Calu3 (cell line): ENCODE results near the gene ARHGDIG. TPM values are rescaled to one million over a fixed set of nuclear protein-coding genes. Genes with fewer than 3 reads are reported as not detected.

ENCODE experiments used
- BruUV-seq: library from RNA; stranded (reverse); fragments of 400-500 nt; replicated peaks from 2 replicates; lab custom pipeline; 2021; lab: Mats Ljungman, UMichigan
- CTCF ChIA-PET: fragments of 300-600 bp; sonication (Branson Sonifier 250); formaldehyde crosslinking; loops from one replicate; lab custom pipeline; 2022; ENCODE audit warnings: antibody characterized with exemption; lab: Charles Lee
- DNase-seq: peaks from one replicate; pipeline ENCODE4 v3.0.0; 2022
- H3K27ac Mint-ChIP-seq: one replicate; pipeline ENCODE4 v1.8.0; 2022; ENCODE audit warnings: mixed read lengths; ENCODE audit not compliant: unreplicated experiment
- H3K27me3 Mint-ChIP-seq: one replicate; pipeline ENCODE4 v1.8.0; 2022; ENCODE audit warnings: mixed read lengths; ENCODE audit not compliant: unreplicated experiment
- H3K36me3 Mint-ChIP-seq: one replicate; pipeline ENCODE4 v1.8.0; 2022; ENCODE audit warnings: mild to moderate bottlenecking, moderate library complexity, mixed read lengths; ENCODE audit not compliant: insufficient read depth, unreplicated experiment
- H3K4me1 Mint-ChIP-seq: one replicate; pipeline ENCODE4 v1.8.0; 2022; ENCODE audit warnings: mild to moderate bottlenecking, low read depth, mixed read lengths; ENCODE audit not compliant: unreplicated experiment
- H3K4me3 Mint-ChIP-seq: one replicate; pipeline ENCODE4 v1.8.0; 2022; ENCODE audit warnings: mild to moderate bottlenecking, low read depth, moderate library complexity, mixed read lengths; ENCODE audit not compliant: unreplicated experiment
- H3K9me3 Mint-ChIP-seq: one replicate; pipeline ENCODE4 v1.8.0; 2022; ENCODE audit warnings: low read depth, mixed read lengths; ENCODE audit not compliant: unreplicated experiment
- CTCF ChIP-seq: fragments of 200-600 bp; IDR thresholded peaks from one replicate; pipeline ENCODE4 v1.8.0; 2022; ENCODE audit warnings: antibody characterized with exemption; ENCODE audit not compliant: unreplicated experiment
- intact Hi-C: fragments of 100-400 bp; cut with micrococcal nuclease; formaldehyde crosslinking; loops from one replicate; pipeline ENCODE4 v1.10.0; 2022; ENCODE audit not compliant: unreplicated experiment
- total RNA-seq: library from RNA; stranded (reverse); gene quantifications from 2 replicates; pipeline ENCODE4 v1.2.3, GENCODE V29; 2022

ARHGDIG gene
- total RNA-seq, 1 experiment from 2014 or later = not detected

DNA sequence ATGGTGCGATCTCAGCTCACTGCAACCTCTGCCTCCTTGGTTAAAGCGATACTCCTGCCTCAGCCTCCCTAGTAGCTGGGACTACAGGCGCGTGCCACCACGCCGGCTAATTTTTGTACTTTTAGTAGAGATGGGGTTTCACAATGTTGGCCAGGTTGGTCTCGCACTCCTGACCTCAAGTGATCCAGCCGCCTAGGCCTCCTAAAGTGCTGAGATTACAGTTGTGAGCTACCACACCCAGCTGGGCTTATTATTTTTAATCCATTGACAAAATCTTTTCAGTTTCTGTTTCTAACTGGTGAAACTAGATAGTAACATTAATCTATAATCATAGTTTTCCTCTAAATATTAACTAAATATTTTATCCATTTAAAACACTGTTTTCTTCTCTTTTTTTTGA lies 39.8 kb upstream of the ARHGDIG start:
- Mint-ChIP-seq H3K27me3 (no peaks in the 10 kb centered on the region), H3K4me1 (no peaks in the 10 kb centered on the region), H3K36me3 (peaks cover 11% of the 10 kb centered on the region), H3K4me3 (no peak overlapping the region), H3K9me3 (no peaks in the 10 kb centered on the region), H3K27ac (no peak overlapping the region)
- CTCF ChIA-PET = interaction anchor here (0.7 kb wide), 2 partner anchors 12 to 31 kb away, joined by 3 to 5 read pairs; no protein-coding TSS in a partner anchor
- DNase-seq = no peak
- intact Hi-C loops = no loop called here
- no TSS peak for BruUV-seq
- no peak for TF ChIP-seq CTCF

GRCh38 chr16:242281-242680 lies 38.1 kb upstream of the ARHGDIG start:
- intact Hi-C loops = no loop called here
- no peaks in the 10 kb centered on the region for H3K9me3 Mint-ChIP-seq
- CTCF ChIA-PET = no interaction called here
- BruUV-seq = no TSS peak
- no peaks in the 10 kb centered on the region for H3K27me3 Mint-ChIP-seq
- no peak overlapping the region for H3K27ac Mint-ChIP-seq
- no peak for TF ChIP-seq CTCF
- no peaks in the 10 kb centered on the region for H3K4me1 Mint-ChIP-seq
- H3K36me3 Mint-ChIP-seq = peaks cover 6% of the 10 kb centered on the region
- H3K4me3 Mint-ChIP-seq = no peak overlapping the region
- no peak for DNase-seq

- H3K4me3 Mint-ChIP-seq = no peak overlapping the region
- no peaks in the 10 kb centered on the region for H3K27me3 Mint-ChIP-seq
- CTCF ChIA-PET = interaction anchor here (0.6 kb wide), 2 partner anchors 109 to 310 kb away, joined by 3 read pairs; partner anchors contain the start of gene AXIN1
- no peaks in the 10 kb centered on the region for H3K9me3 Mint-ChIP-seq
- BruUV-seq = no TSS peak
- no peaks in the 10 kb centered on the region for H3K4me1 Mint-ChIP-seq
- DNase-seq = no peak
- TF ChIP-seq CTCF = no peak
- no peak overlapping the region for H3K27ac Mint-ChIP-seq
- H3K36me3 Mint-ChIP-seq = peaks cover 4% of the 10 kb centered on the region
- intact Hi-C loops = no loop called here
Observed at GRCh38 chr16:243348-243747, 37.0 kb upstream of the ARHGDIG start.

GRCh38 chr16:245105-245504 lies 35.3 kb upstream of the ARHGDIG start:
- TF ChIP-seq CTCF = no peak
- BruUV-seq = no TSS peak
- CTCF ChIA-PET = no interaction called here
- H3K4me1 Mint-ChIP-seq = peaks cover 2% of the 10 kb centered on the region
- H3K27ac Mint-ChIP-seq = no peak overlapping the region
- intact Hi-C loops = no loop called here
- no peaks in the 10 kb centered on the region for H3K27me3 Mint-ChIP-seq
- DNase-seq = no peak
- no peak overlapping the region for H3K4me3 Mint-ChIP-seq
- H3K36me3 Mint-ChIP-seq = peaks cover 1% of the 10 kb centered on the region
- H3K9me3 Mint-ChIP-seq = no peaks in the 10 kb centered on the region
